Ovary (tissue), 10 donors: ENCODE measurements around the gene SOCS1. TPM values are rescaled to one million over a fixed set of nuclear protein-coding genes. Genes with fewer than 3 reads are reported as not detected.
A peak's percentile ranks its signal among the peaks of the same experiment; 100 is the strongest.

Source experiments
- DNase-seq, 5 donors: peaks; one replicate each; pipeline ENCODE4 v3.0.0-alpha.2; 2019 to 2020
- H3K27ac ChIP-seq, 2 donors: fragments of 200-600 bp; one replicate each; pipeline versions ENCODE4 v1.5.1 to v1.8.0; 2019 to 2022
- H3K27me3 ChIP-seq: fragments of 200-600 bp; one replicate; pipeline ENCODE4 v1.8.0; 2022
- H3K36me3 ChIP-seq: fragments of 200-600 bp; sonication (generic); one replicate; pipeline ENCODE4 v1.5.1; 2019
- H3K4me1 ChIP-seq: one replicate; pipeline ENCODE4 v1.8.1; 2013; ENCODE audit warnings: mild to moderate bottlenecking, moderate library complexity; ENCODE audit not compliant: insufficient read depth
- H3K4me3 ChIP-seq: fragments of 200-600 bp; sonication (generic); one replicate; pipeline ENCODE4 v1.5.1; 2017
- H3K9me3 ChIP-seq, 2 donors: fragments of 200-600 bp in 1 of 2; sonication (generic) in 1 of 2; one replicate each; pipeline versions ENCODE4 v1.5.1 to v1.8.1; 2013 to 2019; ENCODE audit warnings: mild to moderate bottlenecking in 1 of 2, moderate library complexity in 1 of 2
- CTCF ChIP-seq, 3 donors: fragments of 450-650 bp in 2 of 3; fragments of 200-600 bp in 1 of 3; IDR thresholded peaks; one replicate each; pipeline versions ENCODE4 v1.5.1 to v1.8.0; 2016 to 2022; ENCODE audit warnings: antibody characterized with exemption in 3 of 3, mild to moderate bottlenecking in 1 of 3
- EP300 ChIP-seq: sonication (generic); formaldehyde crosslinking; IDR thresholded peaks from one replicate; pipeline ENCODE4 v1.6.1; 2017; ENCODE audit warnings: antibody characterized with exemption
- POLR2A ChIP-seq: fragments of 450-650 bp; IDR thresholded peaks from one replicate; pipeline ENCODE4 v1.6.1; 2017; ENCODE audit warnings: antibody characterized with exemption, mild to moderate bottlenecking, moderate library complexity
- WGBS, 3 donors: extraction: QIAGEN DNeasy Blood & Tissue Kit in 1 of 3; methylation state at CpG; one replicate each; pipeline versions ENCODE4 v1.1.5 to v1.1.7; 2013 to 2017; 5-methylcytosine and 5-hydroxymethylcytosine counted together
- intact Hi-C, 4 donors: fragments of 100-400 bp; cut with DNase I; formaldehyde crosslinking; loops; one replicate each; pipeline versions ENCODE4 v1.11.0 to v1.15.1; 2022 to 2023
- long read RNA-seq, 3 donors: library from polyadenylated mRNA in 2 of 3; unstranded in 2 of 3; transcript quantifications; one replicate each; pipeline ENCODE4 v2.0.0 and lab custom pipeline, GENCODE V29; 2021 to 2026
- polyA plus RNA-seq, 2 donors: library from polyadenylated mRNA; stranded (reverse); fragments of 200-250 nt in 1 of 2; fragments of 350-450 nt in 1 of 2; fragmentation: Illumina TruSeq in 1 of 2; extraction: RNeasy Lipid Tissue Mini Kit (QIAGEN cat#74804) in 1 of 2; gene quantifications; one replicate each; pipeline ENCODE4 v1.2.3, GENCODE V29; 2013 to 2014
- total RNA-seq, 7 donors: library from RNA; depleted of rRNA in 2 of 7; stranded (reverse); fragments of >200 nt in 2 of 7; fragmentation: NEBNext Ultra II Directional in 3 of 7; extraction: Animal tissue kit (Norgen Biotek cat#: 25700) in 3 of 7; gene quantifications; one replicate each; pipeline versions ENCODE4 v1.1.0 to v1.2.4, GENCODE V29; 2016 to 2023
- donor health status: DM: no; HTN: no; CAD: no; lungs with moderate emphysema.
- donor health status: DM: no; HTN: no; CAD: no.
- donor health status: Bipolar disorder and iron deficiency.
- donor health status: DM: yes; HTN: yes; CAD: no.
- donor health status: DM: no; HTN: no; CAD: no.
- donor health status: DM: yes; HTN: yes; CAD: no.

SOCS1 gene
- total RNA-seq = 10 to 100 TPM in 2 of 7 donors, 1 to 10 TPM in 5; 6.3 to 42.7 (median 9.4) TPM
- 1 to 10 TPM; 1.1 to 5.5 TPM for polyA plus RNA-seq
- long read RNA-seq, donor 1 = 0 reads
- long read RNA-seq, donor 2, partial matches to known transcripts = 0 of 3 reads
- long read RNA-seq, donor 2, other reads (novel, unspliced or antisense) = 0 of 3 reads
- long read RNA-seq, donor 3, transcript SOCS1-201 (2 exons, 1,225 nt) = major isoform, 16 of 19 reads
- long read RNA-seq, donor 3, partial matches to known transcripts = 0 of 19 reads
- long read RNA-seq, donor 3, other reads (novel, unspliced or antisense) = 0 of 19 reads

- DNase-seq = peak; percentile 85 to 93 (median 89)
- no peaks in the 10 kb centered on the region for H3K27me3 ChIP-seq
- peak within 1 kb of the TSS; percentile 82 to 99 for H3K27ac ChIP-seq
- H3K36me3 ChIP-seq = no peaks in the 10 kb centered on the region
- WGBS, 3 donors = 0 to 1% (median 0%) methylated on average over 40 to 100 of the region's 100 CpGs
- peaks cover 6% of the 10 kb centered on the region for H3K4me1 ChIP-seq
- intact Hi-C loops = loop anchor here (2.0 to 10.0 kb wide), 6 partner anchors 56 to 285 kb away; partner anchors contain the start of gene RMI2 (in 2 of the 4)
- TF ChIP-seq POLR2A (peak; percentile 94), CTCF (IDR thresholded peaks at IDR 0.05) (peak; percentile 85 to 98 (median 98)), EP300 (no peak)
- H3K4me3 ChIP-seq = peak within 1 kb of the TSS; percentile 87
- H3K9me3 ChIP-seq = no peaks in the 10 kb centered on the region
These were observed at the start of gene SOCS1 for GRCh38 chr16:11255737-11256660. Gene SOCS1 (minus strand): TSS chr16:11256204. CDS start chr16:11255478, 726 bp downstream.

- no peaks in the 10 kb centered on the region for H3K9me3 ChIP-seq
- 77 to 79% (median 79%) methylated on average over 18 of the region's 18 CpGs for WGBS, 3 donors
- H3K4me1 ChIP-seq = no peaks in the 10 kb centered on the region
- no peak for DNase-seq
- H3K36me3 ChIP-seq = no peaks in the 10 kb centered on the region
- no peak overlapping the region for H3K4me3 ChIP-seq
- intact Hi-C loops = no loop called here
- no peak overlapping the region for H3K27ac ChIP-seq
- no peaks in the 10 kb centered on the region for H3K27me3 ChIP-seq
- TF ChIP-seq POLR2A (no peak), CTCF (IDR thresholded peaks at IDR 0.05) (no peak), EP300 (no peak)
These were observed 47.6 kb upstream of the SOCS1 start for GRCh38 chr16:11303405-11304138.

- no peak for DNase-seq
- 63 to 81% (median 81%) methylated on average over 4 of the region's 4 CpGs for whole genome bisulfite sequencing, 3 donors
- Histone ChIP-seq H3K4me1 (no peaks in the 10 kb centered on the region), H3K9me3 (no peaks in the 10 kb centered on the region), H3K27me3 (no peaks in the 10 kb centered on the region), H3K27ac (no peak overlapping the region), H3K4me3 (no peak overlapping the region), H3K36me3 (no peaks in the 10 kb centered on the region)
- intact Hi-C loops = no loop called here
- TF ChIP-seq EP300 (no peak), CTCF (IDR thresholded peaks at IDR 0.05) (no peak), POLR2A (no peak)
These were observed 47.0 kb upstream of the SOCS1 start for GRCh38 chr16:11302977-11303376.
